Gastroesophageal sphincter (tissue), 3 donors: Measurements from ENCODE around the gene TEC.

Experiments
- CTCF ChIP-seq, 4 experiments: fragments of 200-600 bp in 2 of 4; fragments of 450-650 bp in 2 of 4; sonication (generic) in 1 of 4; IDR thresholded peaks; one replicate each; pipeline ENCODE4 v1.5.1; 2017 to 2019; ENCODE audit warnings: antibody characterized with exemption in 4 of 4, mild to moderate bottlenecking in 2 of 4, moderate library complexity in 2 of 4
- POLR2A ChIP-seq, 2 donors: fragments of 450-650 bp; IDR thresholded peaks; one replicate each; pipeline ENCODE4 v1.6.1; 2017; ENCODE audit warnings: antibody characterized with exemption in 2 of 2, mild to moderate bottlenecking in 2 of 2, moderate library complexity in 1 of 2
- POLR2AphosphoS5 ChIP-seq: sonication (generic); formaldehyde crosslinking; IDR thresholded peaks from one replicate; pipeline ENCODE4 v1.6.1; 2017; ENCODE audit warnings: antibody characterized with exemption

DNA sequence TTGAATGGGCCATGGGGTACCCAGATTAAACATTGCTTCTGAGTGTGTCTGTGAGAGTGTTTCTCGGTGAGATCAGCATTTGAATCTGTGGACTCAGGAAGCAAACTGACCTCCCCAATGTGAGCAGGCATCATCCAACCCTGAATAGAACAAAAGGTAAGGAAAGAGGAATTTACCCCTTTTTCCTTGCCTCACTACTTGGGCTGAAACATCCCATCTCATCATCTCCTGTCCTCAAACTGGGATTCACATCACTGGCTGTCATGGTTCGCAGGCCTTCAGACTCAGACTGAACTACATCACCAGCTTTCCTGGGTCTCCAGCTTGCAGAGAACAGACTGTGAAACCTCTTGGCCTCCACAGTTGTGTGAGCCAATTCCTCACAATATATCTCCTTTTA, 47.1 kb downstream of the TEC start:
- TF ChIP-seq CTCF (IDR thresholded peaks at IDR 0.05) (no peak), POLR2AphosphoS5 (no peak), POLR2A (IDR thresholded peaks at IDR 0.05) (no peak)
